K562 (cell line): Measurements from ENCODE around the gene CCNL2. TPM values are rescaled to one million over a fixed set of nuclear protein-coding genes. Genes with fewer than 3 reads are reported as not detected.

Experiments
- ATAC-seq: fragments of 200-7000 bp; cut with Tn5 transposase; 3 replicates; pipeline ENCODE4 v1.9.1; 2020; ENCODE audit warnings: moderate library complexity
- BruUV-seq: library from RNA; stranded (reverse); fragments of 400-500 nt; replicated peaks from 2 replicates; lab custom pipeline; 2021; lab: Mats Ljungman, UMichigan
- CTCF ChIA-PET: fragments of 300-600 bp; formaldehyde crosslinking; extraction: SDS; loops from one replicate; lab custom pipeline; 2021; ENCODE audit warnings: low intra/inter-chr PET ratio; lab: Yijun Ruan, JAX
- POLR2A ChIA-PET: fragments of 300-600, 350-650 bp; sonication (Branson Sonifier 250); formaldehyde crosslinking; extraction: SDS; loops from one replicate; lab custom pipeline; 2021; ENCODE audit warnings: antibody characterized with exemption, inconsistent platforms; lab: Yijun Ruan, JAX
- DNase-seq, 4 experiments: peaks; one replicate each; pipeline versions ENCODE4 v3.0.0 to v3.0.0-alpha.2; 2011 to 2018; ENCODE audit warnings: low spot score in 3 of 4, mixed read lengths in 3 of 4; ENCODE audit errors: extremely low read depth in 1 of 4
- FAIRE-seq: peaks from 2 replicates; lab custom pipeline; 2011; peaks lifted over from hg19 to GRCh38; lab: Jason Lieb, UNC
- H2AFZ ChIP-seq: 2 replicates; pipeline ENCODE4 v1.6.0; 2011; ENCODE audit warnings: low read depth, low read length, control low read depth, inconsistent platforms
- H3K27ac ChIP-seq: fragments of 200-600 bp; 3 replicates; pipeline ENCODE4 v1.8.0; 2011; ENCODE audit warnings: low read depth, mild to moderate bottlenecking, control low read depth, inconsistent platforms, low read length, moderate library complexity, mixed read lengths; ENCODE audit errors: extremely low read depth
- H3K27me3 ChIP-seq, 2 experiments: fragments of 300-600 bp in 1 of 2; 2 replicates in 1 of 2; 3 replicates in 1 of 2; pipeline versions ENCODE4 v1.6.0 to v1.8.0; 2011; ENCODE audit warnings: inconsistent platforms in 2 of 2, low read length in 2 of 2, mild to moderate bottlenecking in 1 of 2, mixed read lengths in 1 of 2, moderate library complexity in 1 of 2; ENCODE audit not compliant: control insufficient read depth in 2 of 2, insufficient read depth in 2 of 2
- H3K36me3 ChIP-seq: fragments of 300-600 bp; 3 replicates; pipeline ENCODE4 v1.8.0; 2011; ENCODE audit warnings: mild to moderate bottlenecking, low read length, inconsistent platforms; ENCODE audit not compliant: control insufficient read depth, insufficient read depth
- H3K4me1 ChIP-seq, 2 experiments: fragments of 200-600 bp in 1 of 2; replicated peaks in 1 of 2; 2 replicates in 1 of 2; 3 replicates in 1 of 2; pipeline versions ENCODE4 v1.5.1 to v1.8.0; 2011; ENCODE audit warnings: inconsistent platforms in 2 of 2, low read length in 2 of 2, mild to moderate bottlenecking in 1 of 2, mixed read lengths in 1 of 2, moderate library complexity in 1 of 2; ENCODE audit not compliant: control insufficient read depth in 2 of 2, insufficient read depth in 2 of 2
- H3K4me2 ChIP-seq: 2 replicates; pipeline ENCODE4 v1.6.1; 2011; ENCODE audit warnings: low read length, control low read depth, inconsistent platforms, mixed read lengths; ENCODE audit not compliant: insufficient read depth
- H3K4me3 ChIP-seq: fragments of 200-600 bp; sonication (generic), shearing (Covaris generic); 2 replicates; pipeline ENCODE4 v1.5.1; 2016; ENCODE audit warnings: control low read depth, inconsistent platforms
- H3K79me2 ChIP-seq: fragments of 200-600 bp; 3 replicates; pipeline ENCODE4 v1.8.0; 2011; ENCODE audit warnings: low read length, inconsistent platforms; ENCODE audit not compliant: control insufficient read depth, insufficient read depth
- H3K9ac ChIP-seq, 2 experiments: 2 replicates each; pipeline versions ENCODE4 v1.6.0 to v1.6.1; 2011; ENCODE audit warnings: low read depth in 2 of 2, low read length in 2 of 2, control low read depth in 1 of 2, inconsistent platforms in 1 of 2, mild to moderate bottlenecking in 1 of 2, mixed read lengths in 1 of 2; ENCODE audit not compliant: insufficient read depth in 1 of 2
- H3K9me1 ChIP-seq: one replicate; pipeline ENCODE4 v1.6.0; 2011; ENCODE audit warnings: inconsistent platforms, mild to moderate bottlenecking, low read length, moderate library complexity; ENCODE audit not compliant: control insufficient read depth, insufficient read depth
- H3K9me3 ChIP-seq: replicated peaks from 2 replicates; pipeline ENCODE4 v1.5.1; 2011; ENCODE audit warnings: low read depth, low read length, inconsistent platforms; ENCODE audit not compliant: control insufficient read depth, insufficient read depth
- H4K20me1 ChIP-seq: replicated peaks from 2 replicates; pipeline ENCODE4 v1.6.1; 2011; ENCODE audit warnings: low read length, inconsistent platforms, mixed read lengths; ENCODE audit not compliant: control insufficient read depth, insufficient read depth
- LCOR ChIP-seq: sonication (generic); formaldehyde crosslinking; IDR thresholded peaks from 2 replicates; pipeline ENCODE4 v1.8.0; 2022; ENCODE audit warnings: mild to moderate bottlenecking, missing genetic modification reagents
- MCM3 ChIP-seq: fragments of 450-650 bp; IDR thresholded peaks from 2 replicates; pipeline ENCODE4 v1.6.1; 2016
- MLX ChIP-seq, 2 experiments: fragments of 450-650 bp in 1 of 2; sonication (generic) in 1 of 2; formaldehyde crosslinking; conservative IDR thresholded peaks; 2 replicates each; pipeline versions ENCODE4 v1.4.0 to v1.8.1; 2020 to 2022; ENCODE audit warnings: mild to moderate bottlenecking in 1 of 2, missing genetic modification reagents in 1 of 2
- POLR2G ChIP-seq: fragments of 200-400 bp; formaldehyde crosslinking; IDR thresholded peaks from 2 replicates; pipeline ENCODE4 v1.6.1; 2017; ENCODE audit warnings: low read depth, mild to moderate bottlenecking, antibody characterized with exemption, low read length, moderate library complexity
- PRPF4 ChIP-seq: fragments of 200-400 bp; formaldehyde crosslinking; IDR thresholded peaks from one replicate; pipeline ENCODE4 v1.6.1; 2017; ENCODE audit warnings: low read length, low read depth, mild to moderate bottlenecking; ENCODE audit not compliant: insufficient read depth, poor library complexity, severe bottlenecking
- TCF15 ChIP-seq: fragments of 250-450 bp; sonication (Bioruptor Pico); IDR thresholded peaks from 2 replicates; pipeline ENCODE4 v1.8.0; 2022; ENCODE audit warnings: moderate library complexity, mild to moderate bottlenecking, inconsistent platforms
- ZBTB1 ChIP-seq: sonication (generic); formaldehyde crosslinking; IDR thresholded peaks from 2 replicates; pipeline ENCODE4 v1.8.1; 2023; ENCODE audit warnings: missing genetic modification reagents, low read depth, mild to moderate bottlenecking, borderline replicate concordance
- ZBTB7A ChIP-seq: IDR thresholded peaks from 2 replicates; pipeline ENCODE4 v1.6.1; 2011; ENCODE audit warnings: low read depth, mild to moderate bottlenecking, low read length, moderate library complexity, borderline replicate concordance; ENCODE audit not compliant: control insufficient read depth
- ZNF165 ChIP-seq: fragments of 250-450 bp; sonication (Bioruptor Pico); IDR thresholded peaks from 2 replicates; pipeline ENCODE4 v1.4.0; 2020; ENCODE audit warnings: borderline replicate concordance
- ZNF253 ChIP-seq: fragments of 250-450 bp; sonication (Bioruptor Pico); conservative IDR thresholded peaks from 2 replicates; pipeline ENCODE4 v1.6.1; 2021; ENCODE audit warnings: mild to moderate bottlenecking
- ZNF778 ChIP-seq: fragments of 450-650 bp; formaldehyde crosslinking; IDR thresholded peaks from 2 replicates; pipeline ENCODE4 v1.4.0; 2020; ENCODE audit warnings: mild to moderate bottlenecking, moderate library complexity
- WGBS: fragments of 100-300 bp; shearing (Covaris generic); methylation state at CpG from one replicate; pipeline ENCODE4 v1.1.6; 2016; ENCODE audit warnings: low coverage, mixed read lengths; ENCODE audit not compliant: insufficient coverage; ENCODE audit errors: missing lambda C conversion rate; 5-methylcytosine and 5-hydroxymethylcytosine counted together
- in situ Hi-C: fragments of 300-500 bp; cut with MboI; formaldehyde crosslinking; loops from 4 replicates; pipeline ENCODE4 v1.15.0; 2018; ENCODE audit warnings: inconsistent platforms, mixed read lengths
- intact Hi-C: fragments of 100-400 bp; cut with micrococcal nuclease; formaldehyde crosslinking; loops from 2 replicates; pipeline ENCODE4 v1.14.2; 2022
- polyA plus RNA-seq, 8 experiments: library from polyadenylated mRNA; depleted of rRNA in 4 of 8; stranded (reverse) in 5 of 8; unstranded in 3 of 8; fragments of >200 nt; fragmentation: Nextera tagmentation in 2 of 8; fragmentation: Illumina TruSeq in 1 of 8; extraction: Ambion mirVana in 2 of 8; extraction: Trizol in 1 of 8; gene quantifications; 2 replicates each; pipeline versions ENCODE4 v1.2.1 to v1.2.3, GENCODE V29; 2011 to 2014; ENCODE audit warnings: inconsistent platforms in 1 of 8, missing spikeins in 1 of 8
- total RNA-seq, 7 experiments: library from RNA; depleted of rRNA in 6 of 7; stranded (reverse); fragments of >200 nt in 6 of 7; fragmentation: Illumina TruSeq in 2 of 7; extraction: Trizol in 2 of 7; gene quantifications; 2 replicates each; pipeline versions ENCODE4 v1.2.1 to v1.2.3, GENCODE V29; 2011 to 2021; ENCODE audit warnings: low replicate concordance in 1 of 7

The CCNL2 gene
- total and polyA plus RNA-seq, 9 of the 15 experiments (the other 6 are each of a cell fraction or from before 2014, with no cell fraction given), result 2.8 to 287 (median 94.5) TPM

- no peak overlapping the region for H3K4me3 ChIP-seq
- TF ChIP-seq ZNF165 (no peak), ZBTB7A (0 out of 2 replicates have a peak, but pooled peaks have one; percentile 35)
- peaks cover 3% of the 10 kb centered on the region; the same call in 1 of the 2 replicates for H4K20me1 ChIP-seq
- 75% methylated on average over 2 of the region's 8 CpGs for WGBS
- H3K79me2 ChIP-seq, result peaks cover 10% of the 10 kb centered on the region; the same call in 2 of the 3 replicates
- H3K4me2 ChIP-seq, result no peak overlapping the region
- BruUV-seq, result no TSS peak
- FAIRE-seq (no peak), ATAC-seq (no peak), DNase-seq (no peak)
- no peak overlapping the region for H3K27ac ChIP-seq
- intact Hi-C loops, result no loop called here
- H3K9me3 ChIP-seq, result 0 out of 2 replicates have a peak, but pooled peaks cover 2% of the 10 kb centered on the region
- H3K4me1 ChIP-seq, result peaks cover 24 to 94% of the 10 kb centered on the region in 2 experiments
- H3K27me3 ChIP-seq, result no peaks in the 10 kb centered on the region; a peak in 1 of 5 replicates
- ChIA-PET CTCF (no interaction called here), POLR2A (no interaction called here)
- in situ Hi-C loops, result no loop called here
- H2AFZ ChIP-seq, result no peak overlapping the region
- no peaks in the 10 kb centered on the region for H3K9me1 ChIP-seq
- H3K9ac ChIP-seq, result peak overlapping the region in 1 of 2 experiments; percentile 89; a peak in 1 of 4 replicates
- H3K36me3 ChIP-seq, result no peaks in the 10 kb centered on the region
Observed at GRCh38 chr1:1356166-1356795, 42.9 kb downstream of the CCNL2 start.

- H4K20me1 ChIP-seq, result peaks cover 3% of the 10 kb centered on the region; the same call in 1 of the 2 replicates
- no peaks in the 10 kb centered on the region for H3K27me3 ChIP-seq
- in situ Hi-C loops, result no loop called here
- DNase-seq (no peak), ATAC-seq (no peak), FAIRE-seq (no peak)
- intact Hi-C loops, result no loop called here
- H3K4me2 ChIP-seq, result no peak overlapping the region
- BruUV-seq, result no TSS peak
- no peaks in the 10 kb centered on the region for H3K9me3 ChIP-seq
- WGBS, result 88% methylated on average over 28 of the region's 52 CpGs
- H3K27ac ChIP-seq, result no peak overlapping the region
- CTCF ChIA-PET, result no interaction called here
- no peak overlapping the region for H2AFZ ChIP-seq
- H3K9me1 ChIP-seq, result no peaks in the 10 kb centered on the region
- POLR2A ChIA-PET, result no interaction called here
- H3K36me3 ChIP-seq, result no peaks in the 10 kb centered on the region
- peaks cover 10% of the 10 kb centered on the region; the same call in 2 of the 3 replicates for H3K79me2 ChIP-seq
- H3K4me1 ChIP-seq, result peaks cover 24 to 87% of the 10 kb centered on the region in 2 experiments
- H3K4me3 ChIP-seq, result no peak overlapping the region
- H3K9ac ChIP-seq, result no peak overlapping the region
- TF ChIP-seq PRPF4, result no peak
- TF ChIP-seq POLR2G, result peak; percentile 27; the same call in 1 of the 2 replicates
- TF ChIP-seq MLX (CRISPR knock-in tag; conservative IDR thresholded peaks at IDR 0.05), result no peak
- no peak for TF ChIP-seq MCM3
- TF ChIP-seq TCF15 (CRISPR knock-in tag), result no peak
- no peak for TF ChIP-seq ZNF253 (CRISPR knock-in tag)
- TF ChIP-seq LCOR (CRISPR knock-in tag), result no peak
- TF ChIP-seq ZBTB1 (CRISPR knock-in tag), result no peak
- TF ChIP-seq ZNF778 (CRISPR knock-in tag), result no peak
Observed at GRCh38 chr1:1355416-1355815, 43.7 kb downstream of the CCNL2 start.
